CD4-positive, CD25-positive, alpha-beta regulatory T cell (primary cell): ENCODE data around the gene IGF1. TPM values are rescaled to one million over a fixed set of nuclear protein-coding genes. Genes with fewer than 3 reads are reported as not detected.

Source experiments
- ATAC-seq, 2 donors: fragments of 150-1000 bp; cut with Tn5 transposase; one replicate each; pipeline ENCODE4 v1.10.0; 2021; ENCODE audit warnings: low read depth in 2 of 2, moderate number of reproducible peaks in 2 of 2, moderate library complexity in 1 of 2
- DNase-seq, 3 donors: peaks; one replicate each; pipeline versions ENCODE4 v3.0.0 to v3.0.0-alpha.2; 2012 to 2022; ENCODE audit warnings: mixed read lengths in 1 of 3
- H3K27ac ChIP-seq: one replicate; pipeline ENCODE4 v1.7.0; 2013; ENCODE audit warnings: mild to moderate bottlenecking, low read length; ENCODE audit not compliant: insufficient read depth, poor library complexity, severe bottlenecking
- H3K27me3 ChIP-seq: one replicate; pipeline ENCODE4 v1.7.0; 2013; ENCODE audit warnings: low read length; ENCODE audit not compliant: control insufficient read depth, insufficient read depth
- H3K36me3 ChIP-seq: one replicate; pipeline ENCODE4 v1.7.0; 2013; ENCODE audit warnings: mild to moderate bottlenecking, low read length, moderate library complexity; ENCODE audit not compliant: control insufficient read depth, insufficient read depth
- H3K4me1 ChIP-seq: 2 replicates; pipeline ENCODE4 v1.7.0; 2013; ENCODE audit warnings: mild to moderate bottlenecking, low read length; ENCODE audit not compliant: insufficient read depth, control insufficient read depth, poor library complexity, severe bottlenecking
- H3K4me3 ChIP-seq: one replicate; pipeline ENCODE4 v1.7.0; 2013; ENCODE audit warnings: low read depth, mild to moderate bottlenecking, low read length, moderate library complexity
- H3K9me3 ChIP-seq, 2 experiments: 1 replicate in 1 of 2; 2 replicates in 1 of 2; pipeline ENCODE4 v1.7.0; 2013; ENCODE audit warnings: low read length in 2 of 2, mild to moderate bottlenecking in 1 of 2, moderate library complexity in 1 of 2; ENCODE audit not compliant: control insufficient read depth in 2 of 2
- H3K27ac Mint-ChIP-seq, 3 donors: one replicate each; pipeline ENCODE4 v1.8.0; 2020 to 2022; ENCODE audit warnings: mild to moderate bottlenecking in 3 of 3, mixed read lengths in 3 of 3, moderate library complexity in 2 of 3
- H3K27me3 Mint-ChIP-seq: one replicate; pipeline ENCODE4 v1.8.0; 2022; ENCODE audit warnings: mild to moderate bottlenecking, mixed read lengths
- H3K36me3 Mint-ChIP-seq: one replicate; pipeline ENCODE4 v1.8.0; 2020; ENCODE audit warnings: mixed read lengths
- H3K4me1 Mint-ChIP-seq, 4 donors: one replicate each; pipeline ENCODE4 v1.8.0; 2020 to 2022; ENCODE audit warnings: mixed read lengths in 4 of 4, mild to moderate bottlenecking in 1 of 4
- H3K4me3 Mint-ChIP-seq, 4 donors: one replicate each; pipeline ENCODE4 v1.8.0; 2020 to 2022; ENCODE audit warnings: mild to moderate bottlenecking in 4 of 4, mixed read lengths in 4 of 4, moderate library complexity in 3 of 4
- H3K9me3 Mint-ChIP-seq, 7 donors: one replicate each; pipeline ENCODE4 v1.8.0; 2020 to 2022; ENCODE audit warnings: mixed read lengths in 7 of 7, mild to moderate bottlenecking in 3 of 7, moderate library complexity in 2 of 7
- polyA plus RNA-seq, 4 donors: library from polyadenylated mRNA; unstranded; fragments of 300-500 nt; fragmentation: Illumina TruSeq; gene quantifications; one replicate each; pipeline ENCODE4 v1.2.3, GENCODE V29; 2021
- total RNA-seq: library from RNA; stranded (reverse); gene quantifications from one replicate; pipeline ENCODE4 v1.2.3, GENCODE V29; 2022

IGF1 gene
- total and polyA plus RNA-seq, 5 donors from 2014 or later: not detected

- Mint-ChIP-seq H3K36me3 (no peaks in the 10 kb centered on the region), H3K4me3 (no peak overlapping the region), H3K9me3 (no peaks in the 10 kb centered on the region), H3K4me1 (no peaks in the 10 kb centered on the region), H3K27me3 (peaks cover 15% of the 10 kb centered on the region), H3K27ac (no peak overlapping the region)
- no peaks in the 10 kb centered on the region for H3K9me3 ChIP-seq
- H3K27me3 ChIP-seq: peaks cover 2% of the 10 kb centered on the region
- H3K4me1 ChIP-seq: no peaks in the 10 kb centered on the region
- DNase-seq: no peak
- H3K36me3 ChIP-seq: no peaks in the 10 kb centered on the region
- H3K27ac ChIP-seq: no peak overlapping the region
- H3K4me3 ChIP-seq: no peak overlapping the region
- no peak for ATAC-seq
Measured at GRCh38 chr12:102470945-102471344, 9.4 kb downstream of the IGF1 start.

- H3K36me3 Mint-ChIP-seq: no peaks in the 10 kb centered on the region
- H3K4me3 Mint-ChIP-seq: no peak overlapping the region
- no peak for DNase-seq
- Histone ChIP-seq H3K27ac (no peak overlapping the region), H3K9me3 (no peaks in the 10 kb centered on the region), H3K4me3 (no peak overlapping the region), H3K27me3 (peaks cover 2% of the 10 kb centered on the region), H3K36me3 (no peaks in the 10 kb centered on the region), H3K4me1 (no peaks in the 10 kb centered on the region)
- peaks cover 15% of the 10 kb centered on the region for H3K27me3 Mint-ChIP-seq
- H3K27ac Mint-ChIP-seq: no peak overlapping the region
- H3K9me3 Mint-ChIP-seq: no peaks in the 10 kb centered on the region
- no peaks in the 10 kb centered on the region for H3K4me1 Mint-ChIP-seq
- no peak for ATAC-seq
Measured at GRCh38 chr12:102468261-102468915, 12.0 kb downstream of the IGF1 start.

- Mint-ChIP-seq H3K4me1 (no peaks in the 10 kb centered on the region), H3K4me3 (no peak overlapping the region), H3K27ac (no peak overlapping the region), H3K36me3 (no peaks in the 10 kb centered on the region), H3K9me3 (no peaks in the 10 kb centered on the region), H3K27me3 (peaks cover 16% of the 10 kb centered on the region)
- H3K9me3 ChIP-seq: no peaks in the 10 kb centered on the region
- H3K4me3 ChIP-seq: no peak overlapping the region
- no peaks in the 10 kb centered on the region for H3K36me3 ChIP-seq
- no peak overlapping the region for H3K27ac ChIP-seq
- peaks cover 2% of the 10 kb centered on the region for H3K27me3 ChIP-seq
- H3K4me1 ChIP-seq: no peaks in the 10 kb centered on the region
- ATAC-seq (no peak), DNase-seq (no peak)
Measured at GRCh38 chr12:102465762-102466560, 14.4 kb downstream of the IGF1 start.

- no peak overlapping the region for H3K27ac ChIP-seq
- no peaks in the 10 kb centered on the region for H3K4me1 Mint-ChIP-seq
- H3K27me3 Mint-ChIP-seq: peaks cover 15% of the 10 kb centered on the region
- no peaks in the 10 kb centered on the region for H3K27me3 ChIP-seq
- H3K4me1 ChIP-seq: no peaks in the 10 kb centered on the region
- H3K9me3 Mint-ChIP-seq: no peaks in the 10 kb centered on the region
- DNase-seq (no peak), ATAC-seq (no peak)
- H3K36me3 Mint-ChIP-seq: no peaks in the 10 kb centered on the region
- H3K4me3 ChIP-seq: no peak overlapping the region
- H3K9me3 ChIP-seq: no peaks in the 10 kb centered on the region
- H3K36me3 ChIP-seq: no peaks in the 10 kb centered on the region
- no peak overlapping the region for H3K27ac Mint-ChIP-seq
- H3K4me3 Mint-ChIP-seq: no peak overlapping the region
Measured at GRCh38 chr12:102463659-102464249, 16.6 kb downstream of the IGF1 start.

GRCh38 chr12:102462795-102463465 is 17.4 kb downstream of the IGF1 start:
- Mint-ChIP-seq H3K4me3 (no peak overlapping the region), H3K9me3 (no peaks in the 10 kb centered on the region), H3K4me1 (no peaks in the 10 kb centered on the region), H3K27ac (no peak overlapping the region), H3K36me3 (no peaks in the 10 kb centered on the region), H3K27me3 (peaks cover 15% of the 10 kb centered on the region)
- Histone ChIP-seq H3K9me3 (no peaks in the 10 kb centered on the region), H3K27me3 (no peaks in the 10 kb centered on the region), H3K4me1 (no peaks in the 10 kb centered on the region), H3K4me3 (no peak overlapping the region), H3K27ac (no peak overlapping the region), H3K36me3 (no peaks in the 10 kb centered on the region)
- DNase-seq: no peak
- no peak for ATAC-seq

- Histone ChIP-seq H3K27me3 (no peaks in the 10 kb centered on the region), H3K4me1 (no peaks in the 10 kb centered on the region), H3K27ac (no peak overlapping the region), H3K9me3 (no peaks in the 10 kb centered on the region), H3K4me3 (no peak overlapping the region), H3K36me3 (no peaks in the 10 kb centered on the region)
- DNase-seq (no peak), ATAC-seq (no peak)
- H3K4me3 Mint-ChIP-seq: no peak overlapping the region
- H3K4me1 Mint-ChIP-seq: no peaks in the 10 kb centered on the region
- H3K27ac Mint-ChIP-seq: no peak overlapping the region
- H3K36me3 Mint-ChIP-seq: no peaks in the 10 kb centered on the region
- H3K27me3 Mint-ChIP-seq: peaks cover 15% of the 10 kb centered on the region
- no peaks in the 10 kb centered on the region for H3K9me3 Mint-ChIP-seq
Measured at GRCh38 chr12:102462386-102462785, 18.0 kb downstream of the IGF1 start.

GRCh38 chr12:102461501-102461900 is 18.9 kb downstream of the IGF1 start:
- no peaks in the 10 kb centered on the region for H3K9me3 Mint-ChIP-seq
- Histone ChIP-seq H3K4me3 (no peak overlapping the region), H3K27me3 (peaks cover 2% of the 10 kb centered on the region), H3K27ac (no peak overlapping the region), H3K9me3 (no peaks in the 10 kb centered on the region), H3K4me1 (no peaks in the 10 kb centered on the region), H3K36me3 (no peaks in the 10 kb centered on the region)
- H3K36me3 Mint-ChIP-seq: no peaks in the 10 kb centered on the region
- H3K4me1 Mint-ChIP-seq: no peaks in the 10 kb centered on the region
- ATAC-seq (no peak), DNase-seq (no peak)
- H3K4me3 Mint-ChIP-seq: no peak overlapping the region
- no peak overlapping the region for H3K27ac Mint-ChIP-seq
- peaks cover 15% of the 10 kb centered on the region for H3K27me3 Mint-ChIP-seq
